CD4-positive, alpha-beta T cell treated with Interleukin-2 at 100 ng/mL for 4 hours (primary cell): ENCODE measurements around the gene HOXC5.
"Not testable (repeated sequence)": the region's sequence is repeated elsewhere in the genome, so short reads cannot be mapped to it uniquely, and the experiment has no call there.

Experiments
- DNase-seq: peaks from one replicate; pipeline ENCODE4 v3.0.0-alpha.2; 2020; ENCODE audit warnings: low spot score

HOXC5 gene

DNA sequence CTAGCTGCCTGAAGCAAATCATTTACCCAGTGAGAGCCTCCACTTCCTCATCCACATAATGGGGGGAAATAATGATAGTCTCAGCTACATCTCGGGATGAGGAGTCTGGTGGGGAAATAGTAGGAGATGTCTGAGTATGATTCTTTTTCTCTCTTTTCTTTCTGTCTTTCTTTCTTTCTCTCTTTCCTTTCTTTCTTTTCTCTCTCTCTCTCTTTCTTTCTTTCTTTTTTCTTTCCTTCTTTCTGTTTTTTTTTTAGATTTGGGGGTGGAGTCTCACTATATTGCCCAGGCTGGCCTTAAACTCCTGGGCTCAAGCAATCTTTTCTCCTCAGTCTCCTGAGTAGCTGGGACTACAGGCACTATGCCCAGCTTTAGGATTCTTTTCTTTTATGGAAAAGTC, 33.6 kb downstream of the HOXC5 start:
- no peak for DNase-seq

DNA sequence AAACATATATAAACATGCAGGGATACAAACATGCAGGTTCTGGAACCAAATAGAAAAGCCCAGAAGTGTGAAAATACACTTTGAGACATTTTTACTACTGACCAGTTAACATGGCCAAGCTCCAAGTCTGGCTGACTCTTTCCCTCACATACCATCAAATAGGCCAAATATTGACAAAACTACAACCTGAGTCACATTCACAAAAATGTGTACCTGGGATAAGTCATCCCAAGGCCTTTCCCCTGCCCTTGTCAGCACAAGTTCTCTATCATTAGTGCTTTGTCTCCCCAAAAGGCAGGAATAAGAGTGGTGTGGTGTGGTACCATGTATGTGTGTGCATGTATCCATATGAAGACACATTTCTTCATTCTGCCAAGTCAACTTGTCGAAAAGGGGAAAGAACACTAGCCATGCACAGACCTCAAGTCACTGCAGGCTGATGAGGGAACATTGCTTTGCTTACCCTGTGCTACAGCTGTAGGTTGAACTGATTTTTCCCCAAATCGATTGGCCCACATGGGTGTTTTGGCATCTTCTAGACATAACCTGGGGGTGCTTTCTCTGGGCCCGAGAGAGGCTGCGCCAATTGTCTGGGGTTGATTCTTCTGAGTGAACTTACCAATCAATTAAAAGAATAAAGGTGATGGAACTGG, 35.7 kb downstream of the HOXC5 start:
- no peak for DNase-seq

DNA sequence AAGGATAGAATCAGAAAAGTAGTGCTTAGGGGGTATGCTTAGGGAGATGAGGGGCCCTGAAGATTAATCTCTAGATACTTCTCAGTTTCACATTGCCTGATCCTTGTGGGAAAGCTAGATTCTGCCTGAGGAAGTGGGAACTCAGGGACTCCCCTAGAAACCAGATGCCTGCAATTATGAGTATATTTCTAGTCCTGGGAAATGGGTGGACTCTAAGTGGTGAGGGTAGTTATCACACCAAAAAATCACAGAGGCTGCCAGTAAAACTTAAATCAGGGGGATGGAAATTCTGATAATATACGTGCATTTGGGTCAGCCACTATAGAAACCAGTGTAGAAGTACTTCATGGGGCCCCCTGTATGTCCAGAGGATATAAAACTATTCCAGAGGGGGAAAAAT, 39.1 kb downstream of the HOXC5 start:
- no peak for DNase-seq

DNA sequence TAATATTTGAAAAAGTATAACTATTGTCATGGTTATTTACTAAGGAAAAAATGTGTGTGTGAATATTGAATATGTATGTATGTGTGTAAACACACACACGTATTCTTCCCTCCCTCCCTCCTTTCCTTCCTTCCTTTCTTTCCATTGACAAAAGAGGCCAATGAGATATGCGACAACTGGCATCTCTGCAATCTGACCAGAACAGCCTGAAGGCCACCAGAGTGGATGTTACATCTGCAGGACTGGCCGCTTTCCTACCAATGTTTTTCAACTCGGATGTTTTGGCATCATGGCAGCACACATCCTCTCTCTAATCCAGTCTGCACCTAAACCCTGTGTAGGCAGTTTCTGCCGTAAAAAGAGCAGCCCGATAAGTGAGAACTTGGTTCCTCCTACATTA, 41.5 kb downstream of the HOXC5 start:
- DNase-seq: no peak

DNA sequence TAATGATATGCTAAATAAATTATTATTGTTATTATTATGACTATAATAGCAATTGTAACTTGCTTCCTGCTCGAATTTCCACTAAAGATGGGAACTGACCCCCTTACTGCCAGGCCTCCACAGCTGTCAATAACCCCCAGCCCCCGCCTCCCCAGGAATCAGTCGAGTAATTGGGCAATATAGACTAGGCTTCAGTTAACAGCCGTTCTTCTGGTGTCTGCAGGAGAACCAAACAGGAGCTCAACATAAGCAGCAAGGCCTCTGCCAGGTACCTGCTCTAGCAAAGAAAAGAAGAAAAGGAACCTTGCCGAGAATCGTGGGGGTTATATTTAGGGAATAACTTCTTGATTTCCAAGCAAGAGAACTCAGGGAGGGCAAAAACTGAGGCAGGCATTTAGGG, 42.6 kb downstream of the HOXC5 start:
- no peak for DNase-seq

DNA sequence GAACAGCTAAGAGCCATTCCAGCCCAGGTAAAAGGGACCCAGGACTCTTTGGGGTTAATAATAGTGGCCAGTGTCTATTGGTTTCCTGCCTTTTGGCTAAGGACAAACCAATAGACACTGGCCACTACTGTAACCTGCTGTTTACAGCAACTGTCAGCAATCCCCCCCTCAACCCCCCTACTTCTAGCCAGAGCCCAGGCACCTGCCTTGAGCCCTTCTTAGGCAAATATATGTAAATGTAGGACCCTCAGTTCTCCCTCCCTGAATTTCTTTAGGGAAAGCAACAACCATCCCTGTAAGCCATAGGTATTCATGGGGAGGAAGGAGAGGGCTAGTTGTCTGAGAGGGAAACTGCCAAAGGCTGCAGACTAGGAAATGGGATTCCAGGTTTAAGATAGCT, 43.1 kb downstream of the HOXC5 start:
- no peak for DNase-seq

DNA sequence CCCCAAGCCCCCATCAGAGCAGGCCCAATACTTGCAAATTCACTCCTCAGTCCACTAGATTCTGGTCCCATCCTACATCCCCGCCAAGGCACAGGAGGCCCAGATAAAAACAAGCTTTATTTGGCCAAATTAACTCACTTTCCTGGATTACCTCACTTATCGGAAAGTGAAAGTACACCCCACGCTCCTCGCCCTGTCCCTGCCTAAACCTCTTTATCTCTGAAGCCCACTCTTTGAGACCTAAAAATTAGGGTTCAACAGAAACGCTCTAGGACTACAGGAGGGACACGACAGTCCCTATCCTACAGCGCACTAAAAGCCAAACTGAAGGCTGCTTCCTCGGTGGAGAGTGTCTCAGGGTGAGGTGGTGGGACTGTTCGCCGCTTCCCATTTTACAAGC, 45.0 kb downstream of the HOXC5 start:
- DNase-seq: not testable (repeated sequence)

DNA sequence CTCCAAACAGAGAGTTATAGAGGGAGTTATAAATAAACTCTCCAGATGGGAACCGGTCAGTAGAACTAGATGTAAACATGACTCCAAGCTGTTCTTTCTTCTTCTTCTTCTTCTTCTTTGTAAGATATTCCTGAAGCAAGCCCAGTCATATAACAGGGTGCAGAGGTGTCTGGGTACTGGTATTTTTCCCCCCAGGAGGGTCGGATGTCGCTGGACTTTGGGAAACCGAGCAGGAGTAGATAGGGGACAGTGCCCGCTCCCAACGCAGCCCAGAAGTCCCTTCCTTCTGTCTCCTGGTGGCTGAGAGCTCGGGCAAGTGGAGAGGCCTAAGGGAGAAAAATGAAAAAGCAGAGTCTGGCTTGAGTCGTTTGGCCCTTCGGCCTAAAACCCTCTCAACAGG, 46.3 kb downstream of the HOXC5 start:
- not testable (repeated sequence) for DNase-seq

DNA sequence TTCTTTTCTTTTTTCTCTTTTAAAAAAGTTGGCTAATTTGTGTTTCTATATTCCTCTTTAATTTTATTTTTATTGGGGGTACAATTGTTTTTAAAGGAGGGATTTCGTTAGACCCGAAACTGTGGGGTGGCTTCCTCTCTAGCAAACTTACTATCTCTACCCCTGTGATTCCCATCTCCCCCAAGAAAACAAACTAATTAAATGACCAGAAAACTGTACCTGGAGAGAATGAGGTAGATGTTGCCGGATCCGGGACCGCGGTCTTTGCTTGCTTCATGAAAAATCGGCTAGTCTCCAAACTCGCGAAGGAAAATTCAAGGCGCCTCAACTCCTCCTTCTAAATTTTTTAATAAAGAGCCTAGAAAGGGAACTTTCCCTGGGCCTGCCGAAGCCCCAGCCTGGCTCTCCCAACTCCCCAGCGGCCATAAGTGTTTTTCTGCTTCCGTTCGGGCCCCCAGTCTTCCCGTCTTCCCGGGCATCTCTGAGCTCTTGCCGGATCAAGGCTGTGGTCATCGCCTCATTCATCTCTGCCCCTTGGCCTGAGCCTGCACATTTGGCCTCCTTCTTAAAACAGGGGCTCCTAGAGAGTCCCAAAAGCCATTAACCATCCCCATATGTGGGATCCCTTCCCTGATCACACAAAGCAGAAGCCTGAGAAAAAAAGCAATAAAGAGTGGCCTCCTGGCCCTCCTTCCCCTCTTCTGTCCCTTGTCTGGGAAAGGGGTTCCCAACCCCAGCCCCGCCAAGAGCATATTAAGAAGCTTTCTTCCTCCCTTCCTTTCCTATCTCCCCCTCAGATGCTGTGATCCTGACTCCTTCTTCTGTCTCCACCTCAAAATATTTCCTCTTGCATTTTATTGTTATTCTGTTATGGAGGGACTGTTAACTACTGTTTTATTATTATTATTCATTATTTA, 47.4 kb downstream of the HOXC5 start:
- DNase-seq: not testable (repeated sequence)

DNA sequence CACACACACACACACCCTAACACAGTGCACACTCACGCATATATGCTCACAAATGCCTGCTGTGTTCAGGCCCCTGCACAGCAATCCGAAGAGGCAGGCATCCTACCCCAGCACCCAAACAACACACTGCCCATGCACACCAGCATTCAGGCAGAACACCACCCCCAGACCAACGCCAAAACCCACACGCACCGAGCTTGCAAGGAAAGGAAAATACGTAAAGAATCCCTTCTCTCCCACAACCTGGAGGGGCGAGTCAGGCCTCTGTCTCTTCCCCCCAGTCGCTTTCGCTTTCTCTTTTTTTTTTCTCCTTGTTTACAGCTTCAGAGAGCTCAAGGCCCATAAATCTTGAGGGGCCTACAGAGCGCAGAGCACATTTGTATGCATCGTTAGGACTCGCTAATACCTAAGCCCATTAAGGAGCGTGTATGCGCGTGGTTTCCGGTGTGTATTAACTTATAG, 48.2 kb downstream of the HOXC5 start:
- DNase-seq: peak; percentile 30

DNA sequence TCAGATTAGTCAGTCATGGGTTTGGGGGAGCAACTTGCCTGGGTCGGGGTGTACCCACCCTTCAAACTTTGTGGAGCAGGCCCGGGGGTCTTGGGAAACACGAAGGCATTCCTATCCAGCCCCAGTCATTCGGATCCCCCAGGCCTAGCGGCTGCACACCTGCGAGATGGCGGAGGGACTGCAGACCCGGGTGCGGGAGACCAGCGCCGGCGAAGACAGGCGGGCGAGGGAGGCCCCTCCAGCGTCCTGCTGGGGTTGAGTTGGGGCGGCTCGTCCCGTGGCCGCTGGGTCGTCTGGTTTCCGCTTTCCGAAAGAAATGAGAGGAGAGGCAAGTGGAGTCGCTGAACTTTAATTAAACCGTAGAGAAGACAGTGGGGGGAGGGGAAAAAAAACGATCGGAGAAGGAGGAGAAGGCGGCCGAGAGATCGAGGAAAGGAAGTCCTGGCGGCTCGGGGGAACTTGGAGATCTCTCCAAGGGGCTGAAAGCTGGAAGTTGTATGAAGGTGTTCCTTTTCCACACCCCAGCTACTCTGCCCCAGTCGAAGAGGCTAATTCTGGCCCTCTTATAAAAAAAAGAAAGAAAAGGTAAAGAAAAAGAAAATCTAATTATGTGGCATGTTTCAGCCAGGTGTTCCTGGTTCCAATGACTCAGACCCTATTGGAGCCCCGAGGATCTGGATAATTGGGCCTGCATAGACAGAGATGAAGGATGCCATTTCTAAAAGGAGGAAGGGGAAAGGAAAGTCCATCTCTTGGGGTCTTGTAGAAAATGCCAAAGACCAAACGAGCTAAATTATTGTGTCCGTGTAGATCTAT, 48.9 kb downstream of the HOXC5 start:
- DNase-seq: peak; percentile 12

DNA sequence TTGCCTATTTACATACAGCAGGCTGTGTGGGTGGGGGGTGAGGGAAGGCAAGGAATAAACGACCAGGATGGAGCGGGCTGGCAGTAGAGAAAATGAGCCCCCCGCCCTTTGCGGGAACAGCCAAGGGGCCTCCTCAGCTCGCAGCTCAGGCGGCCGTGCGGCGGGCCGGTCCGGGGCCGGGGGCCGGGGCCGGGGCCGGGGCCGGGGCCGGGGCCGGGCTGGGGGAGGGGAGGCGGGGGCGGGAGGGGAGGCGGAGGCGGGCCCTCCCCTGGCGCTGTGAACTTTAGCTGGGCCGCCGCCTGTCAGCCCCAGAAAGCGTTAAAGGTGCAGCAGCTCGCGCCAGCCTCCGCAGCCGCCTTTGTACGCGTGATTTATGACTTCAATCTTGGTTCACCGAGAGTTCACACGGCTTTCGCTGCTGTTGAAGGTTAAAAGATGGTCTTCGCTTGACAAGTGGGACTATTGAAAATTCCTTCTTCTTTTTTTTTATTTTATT, 49.6 kb downstream of the HOXC5 start:
- peak; percentile 38 for DNase-seq
